ENCODE data around the gene ST3GAL4. TPM values are rescaled to one million over a fixed set of nuclear protein-coding genes. Genes with fewer than 3 reads are reported as not detected.
A peak's percentile ranks its signal among the peaks of the same experiment; 100 is the strongest.

Gene ST3GAL4
- total RNA-seq, 1 experiment from 2014 or later = 17.3 TPM

DNA sequence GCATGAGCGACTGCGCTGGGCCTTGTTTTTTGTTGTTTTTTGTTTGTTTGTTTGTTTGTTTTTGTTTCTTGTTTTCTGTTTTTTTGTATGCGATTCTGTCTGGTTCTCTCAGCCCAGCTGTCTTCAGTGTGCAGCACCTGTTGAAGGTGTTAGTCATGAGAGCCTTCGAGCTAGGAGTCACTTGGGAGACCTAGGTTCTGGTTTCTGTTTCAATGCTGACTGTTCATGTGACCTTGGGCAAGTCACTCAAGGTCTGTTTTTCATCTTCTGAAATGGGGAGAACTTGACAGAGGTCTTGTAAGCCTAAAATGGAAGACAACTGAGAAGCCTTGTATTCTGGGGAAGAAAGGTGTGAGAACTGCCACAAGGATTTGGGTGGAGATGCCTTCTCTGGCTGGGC lies 49.8 kb upstream of the ST3GAL4 start (continued):
- no peak for TF ChIP-seq SMAD3 (CRISPR knock-in tag; IDR thresholded peaks at IDR 0.05; ENCODE audit: borderline replicate concordance)
- no peak for TF ChIP-seq JUN (CRISPR knock-in tag; IDR thresholded peaks at IDR 0.05)
- TF ChIP-seq, protein P1, sequence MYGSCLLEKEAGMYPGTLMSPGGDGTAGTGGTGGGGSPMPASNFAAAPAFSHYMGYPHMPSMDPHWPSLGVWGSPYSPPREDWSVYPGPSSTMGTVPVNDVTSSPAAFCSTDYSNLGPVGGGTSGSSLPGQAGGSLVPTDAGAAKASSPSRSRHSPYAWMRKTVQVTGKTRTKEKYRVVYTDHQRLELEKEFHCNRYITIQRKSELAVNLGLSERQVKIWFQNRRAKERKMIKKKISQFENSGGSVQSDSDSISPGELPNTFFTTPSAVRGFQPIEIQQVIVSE (CRISPR knock-in tag; IDR thresholded peaks at IDR 0.05; ENCODE audit: borderline replicate concordance) = no peak

DNA sequence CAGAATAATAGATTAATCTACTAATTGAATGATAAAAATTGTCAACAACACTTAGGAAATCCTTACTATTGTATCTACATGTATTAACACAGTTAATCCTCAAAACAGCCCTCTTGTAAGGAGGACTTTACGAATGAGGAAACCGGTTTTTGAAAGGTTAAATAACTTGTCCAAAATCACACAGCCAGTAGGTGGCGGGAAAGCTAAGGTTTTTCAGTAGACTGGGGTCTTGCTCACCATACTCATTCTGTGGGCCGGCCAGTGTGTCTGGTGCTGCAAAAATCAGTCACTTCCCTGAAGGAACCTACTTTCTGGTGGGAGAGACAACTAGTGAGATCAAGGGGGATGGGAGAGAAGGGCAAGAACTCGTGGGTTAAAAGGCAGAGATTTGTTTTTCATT lies 47.8 kb upstream of the ST3GAL4 start:
- Mint-ChIP-seq H3K27ac (no peak overlapping the region), H3K4me1 (peaks cover 21% of the 10 kb centered on the region), H3K4me3 (no peak overlapping the region), H3K36me3 (peaks cover 24% of the 10 kb centered on the region), H3K9me3 (no peaks in the 10 kb centered on the region), H3K27me3 (ENCODE audit: low read depth) (no peaks in the 10 kb centered on the region)
- DNase-seq (ENCODE audit: low spot score) (peak; percentile 55), ATAC-seq (0 out of 2 replicates have a peak, but pooled peaks have one; percentile 2)
- TF ChIP-seq FOXP1 (CRISPR knock-in tag; IDR thresholded peaks at IDR 0.05; ENCODE audit: borderline replicate concordance) = no peak
- TF ChIP-seq, protein P2, sequence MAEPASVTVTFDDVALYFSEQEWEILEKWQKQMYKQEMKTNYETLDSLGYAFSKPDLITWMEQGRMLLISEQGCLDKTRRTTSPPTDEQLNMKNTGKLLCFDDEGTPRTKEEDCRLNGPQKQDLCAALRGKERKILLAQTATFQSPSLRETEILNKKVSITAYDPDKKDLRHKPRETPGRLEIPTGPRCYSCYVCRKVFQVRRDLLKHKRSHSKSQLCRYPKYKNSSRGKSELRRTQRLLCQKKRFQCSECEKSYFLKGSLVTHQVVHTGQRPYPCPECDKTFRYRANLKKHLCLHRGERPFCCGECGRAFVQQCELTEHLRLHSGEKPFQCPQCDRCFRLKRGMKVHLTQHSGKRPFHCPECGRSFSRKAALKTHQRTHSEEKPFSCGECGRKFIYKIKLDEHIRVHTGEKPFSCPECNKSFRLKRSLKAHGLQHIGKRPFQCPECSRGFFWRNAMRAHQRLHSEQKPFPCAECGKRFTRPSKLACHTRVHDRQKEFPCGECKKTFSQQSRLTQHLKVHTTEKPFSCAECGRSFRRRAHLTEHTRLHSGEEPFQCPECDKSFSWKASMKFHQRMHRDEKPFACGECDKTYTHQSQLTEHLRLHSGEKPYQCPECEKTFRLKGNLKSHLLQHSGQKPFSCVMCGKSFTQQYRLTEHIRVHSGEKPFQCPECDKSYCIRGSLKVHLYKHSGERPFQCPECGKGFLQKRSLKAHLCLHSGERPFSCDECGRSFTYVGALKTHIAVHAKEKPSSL (CRISPR knock-in tag; conservative IDR thresholded peaks at IDR 0.05) = no peak
- TF ChIP-seq GRHL2 (CRISPR knock-in tag; IDR thresholded peaks at IDR 0.05; ENCODE audit: insufficient replicate concordance, severe bottlenecking) = no peak
- TF ChIP-seq GTF2I (CRISPR knock-in tag; conservative IDR thresholded peaks at IDR 0.05) = no peak
- TF ChIP-seq, protein P3, sequence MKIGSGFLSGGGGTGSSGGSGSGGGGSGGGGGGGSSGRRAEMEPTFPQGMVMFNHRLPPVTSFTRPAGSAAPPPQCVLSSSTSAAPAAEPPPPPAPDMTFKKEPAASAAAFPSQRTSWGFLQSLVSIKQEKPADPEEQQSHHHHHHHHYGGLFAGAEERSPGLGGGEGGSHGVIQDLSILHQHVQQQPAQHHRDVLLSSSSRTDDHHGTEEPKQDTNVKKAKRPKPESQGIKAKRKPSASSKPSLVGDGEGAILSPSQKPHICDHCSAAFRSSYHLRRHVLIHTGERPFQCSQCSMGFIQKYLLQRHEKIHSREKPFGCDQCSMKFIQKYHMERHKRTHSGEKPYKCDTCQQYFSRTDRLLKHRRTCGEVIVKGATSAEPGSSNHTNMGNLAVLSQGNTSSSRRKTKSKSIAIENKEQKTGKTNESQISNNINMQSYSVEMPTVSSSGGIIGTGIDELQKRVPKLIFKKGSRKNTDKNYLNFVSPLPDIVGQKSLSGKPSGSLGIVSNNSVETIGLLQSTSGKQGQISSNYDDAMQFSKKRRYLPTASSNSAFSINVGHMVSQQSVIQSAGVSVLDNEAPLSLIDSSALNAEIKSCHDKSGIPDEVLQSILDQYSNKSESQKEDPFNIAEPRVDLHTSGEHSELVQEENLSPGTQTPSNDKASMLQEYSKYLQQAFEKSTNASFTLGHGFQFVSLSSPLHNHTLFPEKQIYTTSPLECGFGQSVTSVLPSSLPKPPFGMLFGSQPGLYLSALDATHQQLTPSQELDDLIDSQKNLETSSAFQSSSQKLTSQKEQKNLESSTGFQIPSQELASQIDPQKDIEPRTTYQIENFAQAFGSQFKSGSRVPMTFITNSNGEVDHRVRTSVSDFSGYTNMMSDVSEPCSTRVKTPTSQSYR (CRISPR knock-in tag; IDR thresholded peaks at IDR 0.05) = no peak
- TF ChIP-seq TP53 (CRISPR knock-in tag; IDR thresholded peaks at IDR 0.05) = no peak
- TF ChIP-seq, protein P4, sequence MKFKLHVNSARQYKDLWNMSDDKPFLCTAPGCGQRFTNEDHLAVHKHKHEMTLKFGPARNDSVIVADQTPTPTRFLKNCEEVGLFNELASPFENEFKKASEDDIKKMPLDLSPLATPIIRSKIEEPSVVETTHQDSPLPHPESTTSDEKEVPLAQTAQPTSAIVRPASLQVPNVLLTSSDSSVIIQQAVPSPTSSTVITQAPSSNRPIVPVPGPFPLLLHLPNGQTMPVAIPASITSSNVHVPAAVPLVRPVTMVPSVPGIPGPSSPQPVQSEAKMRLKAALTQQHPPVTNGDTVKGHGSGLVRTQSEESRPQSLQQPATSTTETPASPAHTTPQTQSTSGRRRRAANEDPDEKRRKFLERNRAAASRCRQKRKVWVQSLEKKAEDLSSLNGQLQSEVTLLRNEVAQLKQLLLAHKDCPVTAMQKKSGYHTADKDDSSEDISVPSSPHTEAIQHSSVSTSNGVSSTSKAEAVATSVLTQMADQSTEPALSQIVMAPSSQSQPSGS (CRISPR knock-in tag; IDR thresholded peaks at IDR 0.05; ENCODE audit: borderline replicate concordance, low read depth) = no peak
- TF ChIP-seq ZNF121 (CRISPR knock-in tag; IDR thresholded peaks at IDR 0.05) = 0 out of 2 replicates have a peak, but pooled peaks have one; percentile 41
- CTCF ChIA-PET = interaction anchor here (0.9 to 2.0 kb wide), 7 partner anchors 21 to 173 kb away, joined by 3 to 12 read pairs (median 3); no protein-coding TSS in a partner anchor
- POLR2A ChIA-PET = interaction anchor here (1.0 kb wide), 1 partner anchor 109 kb away, joined by 3 read pairs; no protein-coding TSS in a partner anchor

DNA sequence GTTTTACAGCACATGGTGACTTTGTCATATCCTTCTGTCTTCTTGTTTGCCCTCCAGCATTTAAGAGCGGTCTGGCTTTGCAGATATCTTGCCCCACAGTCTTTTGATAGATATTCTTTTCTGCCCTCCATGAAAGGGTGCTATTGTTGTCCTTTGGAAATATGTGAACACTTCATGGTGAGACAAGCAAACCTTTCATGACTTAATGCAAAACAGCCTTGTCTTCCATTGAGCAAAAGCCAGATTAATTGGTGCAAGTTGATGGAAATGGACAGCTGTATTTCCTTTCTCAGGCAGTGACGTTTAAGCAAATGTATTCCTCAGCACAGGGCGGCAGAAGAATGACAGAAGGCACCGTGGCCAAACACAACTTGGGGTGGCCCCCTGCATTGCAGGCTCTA lies 47.2 kb upstream of the ST3GAL4 start:
- ChIA-PET POLR2A (interaction anchor here (1.0 kb wide), 1 partner anchor 109 kb away, joined by 3 read pairs; no protein-coding TSS in a partner anchor), CTCF (interaction anchor here (0.9 to 2.0 kb wide), 8 partner anchors 21 to 172 kb away, joined by 3 to 12 read pairs (median 3); no protein-coding TSS in a partner anchor)
- peaks cover 25% of the 10 kb centered on the region for H3K36me3 Mint-ChIP-seq
- no peak overlapping the region for H3K4me3 Mint-ChIP-seq
- no peak overlapping the region for H3K27ac Mint-ChIP-seq
- H3K27me3 Mint-ChIP-seq (ENCODE audit: low read depth) = no peaks in the 10 kb centered on the region
- ATAC-seq (no peak), DNase-seq (ENCODE audit: low spot score) (no peak)
- H3K4me1 Mint-ChIP-seq = peaks cover 17% of the 10 kb centered on the region
- no peaks in the 10 kb centered on the region for H3K9me3 Mint-ChIP-seq
- TF ChIP-seq SMAD4 (CRISPR knock-in tag; IDR thresholded peaks at IDR 0.05) (no peak), ZNF416 (CRISPR knock-in tag; IDR thresholded peaks at IDR 0.05) (no peak), TCF7 (CRISPR knock-in tag; IDR thresholded peaks at IDR 0.05; ENCODE audit: low read depth) (no peak), ZNF138 (CRISPR knock-in tag; conservative IDR thresholded peaks at IDR 0.05) (no peak), GABPB1 (CRISPR knock-in tag; IDR thresholded peaks at IDR 0.05) (no peak), RORB (CRISPR knock-in tag; IDR thresholded peaks at IDR 0.05) (no peak), EMX1 (CRISPR knock-in tag; IDR thresholded peaks at IDR 0.05) (no peak)
- TF ChIP-seq, protein P5, sequence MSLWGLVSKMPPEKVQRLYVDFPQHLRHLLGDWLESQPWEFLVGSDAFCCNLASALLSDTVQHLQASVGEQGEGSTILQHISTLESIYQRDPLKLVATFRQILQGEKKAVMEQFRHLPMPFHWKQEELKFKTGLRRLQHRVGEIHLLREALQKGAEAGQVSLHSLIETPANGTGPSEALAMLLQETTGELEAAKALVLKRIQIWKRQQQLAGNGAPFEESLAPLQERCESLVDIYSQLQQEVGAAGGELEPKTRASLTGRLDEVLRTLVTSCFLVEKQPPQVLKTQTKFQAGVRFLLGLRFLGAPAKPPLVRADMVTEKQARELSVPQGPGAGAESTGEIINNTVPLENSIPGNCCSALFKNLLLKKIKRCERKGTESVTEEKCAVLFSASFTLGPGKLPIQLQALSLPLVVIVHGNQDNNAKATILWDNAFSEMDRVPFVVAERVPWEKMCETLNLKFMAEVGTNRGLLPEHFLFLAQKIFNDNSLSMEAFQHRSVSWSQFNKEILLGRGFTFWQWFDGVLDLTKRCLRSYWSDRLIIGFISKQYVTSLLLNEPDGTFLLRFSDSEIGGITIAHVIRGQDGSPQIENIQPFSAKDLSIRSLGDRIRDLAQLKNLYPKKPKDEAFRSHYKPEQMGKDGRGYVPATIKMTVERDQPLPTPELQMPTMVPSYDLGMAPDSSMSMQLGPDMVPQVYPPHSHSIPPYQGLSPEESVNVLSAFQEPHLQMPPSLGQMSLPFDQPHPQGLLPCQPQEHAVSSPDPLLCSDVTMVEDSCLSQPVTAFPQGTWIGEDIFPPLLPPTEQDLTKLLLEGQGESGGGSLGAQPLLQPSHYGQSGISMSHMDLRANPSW (CRISPR knock-in tag; conservative IDR thresholded peaks at IDR 0.05; ENCODE audit: low read depth) = no peak
- TF ChIP-seq, protein P6, sequence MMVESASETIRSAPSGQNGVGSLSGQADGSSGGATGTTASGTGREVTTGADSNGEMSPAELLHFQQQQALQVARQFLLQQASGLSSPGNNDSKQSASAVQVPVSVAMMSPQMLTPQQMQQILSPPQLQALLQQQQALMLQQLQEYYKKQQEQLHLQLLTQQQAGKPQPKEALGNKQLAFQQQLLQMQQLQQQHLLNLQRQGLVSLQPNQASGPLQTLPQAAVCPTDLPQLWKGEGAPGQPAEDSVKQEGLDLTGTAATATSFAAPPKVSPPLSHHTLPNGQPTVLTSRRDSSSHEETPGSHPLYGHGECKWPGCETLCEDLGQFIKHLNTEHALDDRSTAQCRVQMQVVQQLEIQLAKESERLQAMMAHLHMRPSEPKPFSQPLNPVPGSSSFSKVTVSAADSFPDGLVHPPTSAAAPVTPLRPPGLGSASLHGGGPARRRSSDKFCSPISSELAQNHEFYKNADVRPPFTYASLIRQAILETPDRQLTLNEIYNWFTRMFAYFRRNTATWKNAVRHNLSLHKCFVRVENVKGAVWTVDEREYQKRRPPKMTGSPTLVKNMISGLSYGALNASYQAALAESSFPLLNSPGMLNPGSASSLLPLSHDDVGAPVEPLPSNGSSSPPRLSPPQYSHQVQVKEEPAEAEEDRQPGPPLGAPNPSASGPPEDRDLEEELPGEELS (CRISPR knock-in tag; IDR thresholded peaks at IDR 0.05) = no peak
- TF ChIP-seq, protein P1 (CRISPR knock-in tag; IDR thresholded peaks at IDR 0.05; ENCODE audit: borderline replicate concordance) = no peak
